HEK293 (cell line): ENCODE measurements around the gene PIP4K2B.

ENCODE experiments used
- CTCF ChIA-PET: fragments of 350-600 bp; formaldehyde crosslinking; extraction: SDS; loops from one replicate; lab custom pipeline; 2021; ENCODE audit warnings: antibody characterized with exemption; lab: Yijun Ruan, JAX
- POLR2A ChIA-PET: fragments of 300-600 bp; formaldehyde crosslinking; extraction: SDS; loops from one replicate; lab custom pipeline; 2020; ENCODE audit warnings: antibody characterized with exemption, inconsistent platforms; lab: Yijun Ruan, JAX
- H3K27ac ChIP-seq: fragments of 200-500 bp; sonication (Bioruptor generic); 2 replicates; pipeline ENCODE4 v1.5.1; 2014; ENCODE audit warnings: low read depth, low read length, control low read depth, inconsistent platforms; ENCODE audit errors: extremely low read depth
- H3K36me3 ChIP-seq, 2 experiments: fragments of 200-500 bp in 1 of 2; sonication (Bioruptor generic) in 1 of 2; 1 replicate in 1 of 2; 2 replicates in 1 of 2; pipeline ENCODE4 v1.5.1; 2014 to 2017; ENCODE audit warnings: inconsistent platforms in 2 of 2, low read length in 2 of 2; ENCODE audit not compliant: control insufficient read depth in 2 of 2, insufficient read depth in 1 of 2
- H3K4me1 ChIP-seq: fragments of 200-500 bp; sonication (Bioruptor generic); 2 replicates; pipeline ENCODE4 v1.5.1; 2014; ENCODE audit warnings: mild to moderate bottlenecking, low read length, inconsistent platforms; ENCODE audit not compliant: control insufficient read depth, insufficient read depth
- H3K4me3 ChIP-seq: 2 replicates; pipeline ENCODE4 v1.5.1; 2011; ENCODE audit warnings: low read depth, mild to moderate bottlenecking, control low read depth, low read length, moderate library complexity
- H3K9me3 ChIP-seq: fragments of 200-500 bp; sonication (Bioruptor generic); 2 replicates; pipeline ENCODE4 v1.5.1; 2014; ENCODE audit warnings: low read depth, low read length, inconsistent platforms; ENCODE audit not compliant: control insufficient read depth, insufficient read depth
- REPIN1 ChIP-seq: fragments of 450-650 bp; formaldehyde crosslinking; IDR thresholded peaks from 2 replicates; pipeline ENCODE4 v1.5.1; 2017; ENCODE audit warnings: missing biosample characterization, missing genetic modification characterization, low read depth
- ZBTB1 ChIP-seq: fragments of 450-650 bp; formaldehyde crosslinking; IDR thresholded peaks from 2 replicates; pipeline ENCODE4 v1.5.1; 2016; ENCODE audit warnings: missing biosample characterization, missing genetic modification characterization
- ZFP69B ChIP-seq: fragments of 450-650 bp; formaldehyde crosslinking; IDR thresholded peaks from 2 replicates; pipeline ENCODE4 v1.5.1; 2016; ENCODE audit warnings: missing biosample characterization, missing genetic modification characterization
- ZNF146 ChIP-seq: fragments of 450-650 bp; formaldehyde crosslinking; IDR thresholded peaks from 2 replicates; pipeline ENCODE4 v1.5.1; 2016; ENCODE audit warnings: missing biosample characterization, missing genetic modification characterization
- ZNF266 ChIP-seq: fragments of 450-650 bp; formaldehyde crosslinking; IDR thresholded peaks from 2 replicates; pipeline ENCODE4 v1.5.1; 2016; ENCODE audit warnings: missing biosample characterization, missing genetic modification characterization, low read depth
- ZNF350 ChIP-seq: fragments of 450-650 bp; formaldehyde crosslinking; IDR thresholded peaks from 2 replicates; pipeline ENCODE4 v1.5.0; 2017; ENCODE audit warnings: missing biosample characterization, mild to moderate bottlenecking, missing genetic modification characterization
- ZNF654 ChIP-seq: fragments of 450-650 bp; formaldehyde crosslinking; IDR thresholded peaks from 2 replicates; pipeline ENCODE4 v1.5.1; 2016; ENCODE audit warnings: low read depth, missing biosample characterization, missing genetic modification characterization
- ZNF658 ChIP-seq: fragments of 450-650 bp; formaldehyde crosslinking; IDR thresholded peaks from 2 replicates; pipeline ENCODE4; 2016; ENCODE audit warnings: missing biosample characterization, missing genetic modification characterization
- ZNF660 ChIP-seq: fragments of 450-650 bp; IDR thresholded peaks from 2 replicates; pipeline ENCODE4 v1.5.1; 2018; ENCODE audit warnings: missing biosample characterization, mild to moderate bottlenecking, missing genetic modification characterization
- ZNF677 ChIP-seq: fragments of 450-650 bp; IDR thresholded peaks from 2 replicates; pipeline ENCODE4 v1.5.0; 2018; ENCODE audit warnings: missing biosample characterization, mild to moderate bottlenecking, missing genetic modification characterization, moderate library complexity
- ZNF776 ChIP-seq: fragments of 450-650 bp; formaldehyde crosslinking; IDR thresholded peaks from 2 replicates; pipeline ENCODE4 v1.5.0; 2017; ENCODE audit warnings: missing biosample characterization, missing genetic modification characterization, borderline replicate concordance
- ZNF837 ChIP-seq: fragments of 450-650 bp; formaldehyde crosslinking; IDR thresholded peaks from 2 replicates; pipeline ENCODE4 v1.5.1; 2016; ENCODE audit warnings: missing biosample characterization, missing genetic modification characterization
- ZNF843 ChIP-seq: fragments of 450-650 bp; formaldehyde crosslinking; IDR thresholded peaks from 2 replicates; pipeline ENCODE4 v1.5.1; 2016; ENCODE audit warnings: missing biosample characterization, missing genetic modification characterization
- TF ChIP-seq, protein P1 (sequence below): fragments of 450-650 bp; formaldehyde crosslinking; conservative IDR thresholded peaks from 2 replicates; pipeline ENCODE4 v1.5.1; 2016; ENCODE audit warnings: low read depth, missing biosample characterization, missing genetic modification characterization
- TF ChIP-seq, protein P2 (sequence below): fragments of 450-650 bp; formaldehyde crosslinking; IDR thresholded peaks from 2 replicates; pipeline ENCODE4 v1.5.1; 2017; ENCODE audit warnings: missing biosample characterization, missing genetic modification characterization
- TF ChIP-seq, protein P3 (sequence below): fragments of 450-650 bp; formaldehyde crosslinking; IDR thresholded peaks from 2 replicates; pipeline ENCODE4 v1.5.1; 2016; ENCODE audit warnings: missing biosample characterization, missing genetic modification characterization
- TF ChIP-seq, protein P4 (sequence below): IDR thresholded peaks from 2 replicates; pipeline ENCODE4 v1.6.1; 2011; ENCODE audit warnings: mild to moderate bottlenecking, low read depth, low read length, borderline replicate concordance
- TF ChIP-seq, protein P5 (sequence below): fragments of 450-650 bp; formaldehyde crosslinking; IDR thresholded peaks from 2 replicates; pipeline ENCODE4 v1.5.1; 2017; ENCODE audit warnings: missing biosample characterization, missing genetic modification characterization

PIP4K2B gene

DNA sequence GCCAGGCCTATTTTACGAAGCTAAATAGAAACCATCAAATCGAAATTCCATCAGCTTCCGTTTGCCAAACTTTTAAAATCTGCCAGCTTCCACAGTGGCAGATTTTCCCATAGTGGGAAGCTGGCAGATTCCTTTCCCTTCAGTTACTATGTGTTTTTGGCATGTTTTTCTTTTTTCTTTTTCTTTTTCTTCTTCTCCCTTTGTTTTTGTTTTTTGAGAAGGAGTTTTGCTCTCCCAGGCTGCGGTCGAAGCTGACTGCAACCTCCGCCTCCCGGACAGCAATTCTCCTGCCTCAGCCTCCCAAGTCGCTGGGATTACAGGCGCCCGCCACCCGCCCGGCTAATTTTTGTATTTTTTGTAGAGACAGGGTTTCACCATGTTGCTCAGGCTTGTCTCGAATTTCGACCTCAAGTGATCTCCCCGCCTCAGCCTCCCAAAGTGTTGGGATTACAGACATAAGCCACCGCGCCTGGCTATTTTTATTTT lies 26.4 kb upstream of the PIP4K2B start (continued):
- TF ChIP-seq, protein P1, sequence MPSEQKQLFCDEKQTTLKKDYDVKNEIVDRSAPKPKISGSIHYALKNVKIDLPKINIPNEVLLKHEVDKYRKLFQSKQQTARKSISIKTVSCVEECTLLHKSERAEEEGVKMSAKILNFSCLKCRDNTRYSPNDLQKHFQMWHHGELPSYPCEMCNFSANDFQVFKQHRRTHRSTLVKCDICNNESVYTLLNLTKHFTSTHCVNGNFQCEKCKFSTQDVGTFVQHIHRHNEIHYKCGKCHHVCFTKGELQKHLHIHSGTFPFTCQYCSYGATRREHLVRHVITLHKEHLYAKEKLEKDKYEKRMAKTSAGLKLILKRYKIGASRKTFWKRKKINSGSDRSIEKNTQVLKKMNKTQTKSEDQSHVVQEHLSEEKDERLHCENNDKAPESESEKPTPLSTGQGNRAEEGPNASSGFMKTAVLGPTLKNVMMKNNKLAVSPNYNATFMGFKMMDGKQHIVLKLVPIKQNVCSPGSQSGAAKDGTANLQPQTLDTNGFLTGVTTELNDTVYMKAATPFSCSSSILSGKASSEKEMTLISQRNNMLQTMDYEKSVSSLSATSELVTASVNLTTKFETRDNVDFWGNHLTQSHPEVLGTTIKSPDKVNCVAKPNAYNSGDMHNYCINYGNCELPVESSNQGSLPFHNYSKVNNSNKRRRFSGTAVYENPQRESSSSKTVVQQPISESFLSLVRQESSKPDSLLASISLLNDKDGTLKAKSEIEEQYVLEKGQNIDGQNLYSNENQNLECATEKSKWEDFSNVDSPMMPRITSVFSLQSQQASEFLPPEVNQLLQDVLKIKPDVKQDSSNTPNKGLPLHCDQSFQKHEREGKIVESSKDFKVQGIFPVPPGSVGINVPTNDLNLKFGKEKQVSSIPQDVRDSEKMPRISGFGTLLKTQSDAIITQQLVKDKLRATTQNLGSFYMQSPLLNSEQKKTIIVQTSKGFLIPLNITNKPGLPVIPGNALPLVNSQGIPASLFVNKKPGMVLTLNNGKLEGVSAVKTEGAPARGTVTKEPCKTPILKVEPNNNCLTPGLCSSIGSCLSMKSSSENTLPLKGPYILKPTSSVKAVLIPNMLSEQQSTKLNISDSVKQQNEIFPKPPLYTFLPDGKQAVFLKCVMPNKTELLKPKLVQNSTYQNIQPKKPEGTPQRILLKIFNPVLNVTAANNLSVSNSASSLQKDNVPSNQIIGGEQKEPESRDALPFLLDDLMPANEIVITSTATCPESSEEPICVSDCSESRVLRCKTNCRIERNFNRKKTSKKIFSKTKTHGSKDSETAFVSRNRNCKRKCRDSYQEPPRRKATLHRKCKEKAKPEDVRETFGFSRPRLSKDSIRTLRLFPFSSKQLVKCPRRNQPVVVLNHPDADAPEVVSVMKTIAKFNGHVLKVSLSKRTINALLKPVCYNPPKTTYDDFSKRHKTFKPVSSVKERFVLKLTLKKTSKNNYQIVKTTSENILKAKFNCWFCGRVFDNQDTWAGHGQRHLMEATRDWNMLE = no peak

DNA sequence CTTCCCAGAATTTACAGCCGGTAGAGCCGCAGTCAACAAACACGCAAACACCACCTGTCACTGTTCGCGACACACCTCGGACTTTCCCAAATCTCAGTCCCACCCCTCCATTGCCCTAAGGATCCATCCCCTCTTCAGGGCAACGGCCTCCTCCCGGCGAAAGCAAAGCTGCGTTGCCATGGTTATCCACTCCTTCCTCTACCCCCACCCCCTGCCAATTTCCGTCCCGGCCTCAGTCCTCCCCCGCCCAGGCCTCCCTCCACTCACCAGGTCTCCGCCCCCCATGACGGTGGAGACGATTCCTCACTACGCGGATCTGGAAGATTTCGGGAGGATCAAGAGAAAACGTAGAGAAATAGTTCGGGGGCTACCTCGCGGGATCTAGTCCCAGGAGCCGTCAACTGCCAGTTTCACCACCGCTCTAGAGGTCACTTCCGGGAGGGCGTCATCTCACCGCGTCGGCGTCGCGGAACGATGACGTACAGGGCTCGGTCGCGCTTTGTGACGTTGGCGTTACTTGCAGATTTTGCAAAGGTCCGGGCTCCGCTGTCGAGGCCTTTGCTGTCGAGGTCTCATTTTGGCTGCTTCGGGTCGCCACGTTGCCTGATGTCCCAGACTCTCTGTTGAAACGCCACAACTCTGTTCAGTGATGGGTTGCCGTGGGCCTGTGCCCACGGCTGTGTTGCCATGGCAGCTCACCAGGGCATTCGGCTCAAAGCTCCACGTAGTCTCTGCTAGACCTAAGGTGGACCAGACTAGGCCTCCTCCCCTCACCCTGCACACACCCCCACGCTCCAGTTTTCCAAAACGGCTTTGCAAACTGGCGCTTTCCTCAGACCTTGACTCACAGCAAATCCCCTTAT lies 25.8 kb upstream of the PIP4K2B start, which contains the start of gene CWC25:
Gene CWC25, minus strand, starts transcription at position 423 of the 863 bp plus-strand sequence. Its CDS starts 138 bp downstream, at position 285.
- peak within 1 kb of the TSS; percentile 80 for H3K4me3 ChIP-seq
- peaks cover 14 to 17% of the 10 kb centered on the region in 2 experiments for H3K36me3 ChIP-seq
- H3K4me1 ChIP-seq = no peaks in the 10 kb centered on the region
- POLR2A ChIA-PET = interaction anchor here (0.6 to 1.9 kb wide), 7 partner anchors 9 to 328 kb away, joined by 3 to 12 read pairs (median 9); partner anchors contain the start of genes LASP1 and RPL23
- H3K9me3 ChIP-seq = no peaks in the 10 kb centered on the region
- CTCF ChIA-PET = interaction anchor here (0.6 to 0.9 kb wide), 3 partner anchors 48 to 328 kb away, joined by 3 to 4 read pairs (median 3); no protein-coding TSS in a partner anchor
- H3K27ac ChIP-seq = peak within 1 kb of the TSS; percentile 94
- no peak for TF ChIP-seq ZNF658 (tag by site-specific recombination)
- no peak for TF ChIP-seq ZNF350
- TF ChIP-seq, protein P2, sequence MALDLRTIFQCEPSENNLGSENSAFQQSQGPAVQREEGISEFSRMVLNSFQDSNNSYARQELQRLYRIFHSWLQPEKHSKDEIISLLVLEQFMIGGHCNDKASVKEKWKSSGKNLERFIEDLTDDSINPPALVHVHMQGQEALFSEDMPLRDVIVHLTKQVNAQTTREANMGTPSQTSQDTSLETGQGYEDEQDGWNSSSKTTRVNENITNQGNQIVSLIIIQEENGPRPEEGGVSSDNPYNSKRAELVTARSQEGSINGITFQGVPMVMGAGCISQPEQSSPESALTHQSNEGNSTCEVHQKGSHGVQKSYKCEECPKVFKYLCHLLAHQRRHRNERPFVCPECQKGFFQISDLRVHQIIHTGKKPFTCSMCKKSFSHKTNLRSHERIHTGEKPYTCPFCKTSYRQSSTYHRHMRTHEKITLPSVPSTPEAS (tag by site-specific recombination) = peak; percentile 57; the same call in 1 of the 2 replicates
- TF ChIP-seq, protein P1 = peak; percentile 80
- TF ChIP-seq ZNF266 (tag by site-specific recombination) = no peak
- peak; percentile 65; the same call in 1 of the 2 replicates for TF ChIP-seq ZFP69B (tag by site-specific recombination)
- no peak for TF ChIP-seq ZBTB1 (tag by site-specific recombination)
- TF ChIP-seq ZNF660 (tag by site-specific recombination) = peak; percentile 91
- TF ChIP-seq, protein P3, sequence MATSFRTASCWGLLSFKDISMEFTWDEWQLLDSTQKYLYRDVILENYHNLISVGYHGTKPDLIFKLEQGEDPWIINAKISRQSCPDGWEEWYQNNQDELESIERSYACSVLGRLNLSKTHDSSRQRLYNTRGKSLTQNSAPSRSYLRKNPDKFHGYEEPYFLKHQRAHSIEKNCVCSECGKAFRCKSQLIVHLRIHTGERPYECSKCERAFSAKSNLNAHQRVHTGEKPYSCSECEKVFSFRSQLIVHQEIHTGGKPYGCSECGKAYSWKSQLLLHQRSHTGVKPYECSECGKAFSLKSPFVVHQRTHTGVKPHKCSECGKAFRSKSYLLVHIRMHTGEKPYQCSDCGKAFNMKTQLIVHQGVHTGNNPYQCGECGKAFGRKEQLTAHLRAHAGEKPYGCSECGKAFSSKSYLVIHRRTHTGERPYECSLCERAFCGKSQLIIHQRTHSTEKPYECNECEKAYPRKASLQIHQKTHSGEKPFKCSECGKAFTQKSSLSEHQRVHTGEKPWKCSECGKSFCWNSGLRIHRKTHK = no peak
- no peak for TF ChIP-seq ZNF677
- TF ChIP-seq ZNF843 = peak; percentile 68
- TF ChIP-seq ZNF776 (tag by site-specific recombination) = no peak
- peak; percentile 26 for TF ChIP-seq ZNF146 (tag by site-specific recombination)
- no peak for TF ChIP-seq REPIN1 (tag by site-specific recombination)
- TF ChIP-seq, protein P4, sequence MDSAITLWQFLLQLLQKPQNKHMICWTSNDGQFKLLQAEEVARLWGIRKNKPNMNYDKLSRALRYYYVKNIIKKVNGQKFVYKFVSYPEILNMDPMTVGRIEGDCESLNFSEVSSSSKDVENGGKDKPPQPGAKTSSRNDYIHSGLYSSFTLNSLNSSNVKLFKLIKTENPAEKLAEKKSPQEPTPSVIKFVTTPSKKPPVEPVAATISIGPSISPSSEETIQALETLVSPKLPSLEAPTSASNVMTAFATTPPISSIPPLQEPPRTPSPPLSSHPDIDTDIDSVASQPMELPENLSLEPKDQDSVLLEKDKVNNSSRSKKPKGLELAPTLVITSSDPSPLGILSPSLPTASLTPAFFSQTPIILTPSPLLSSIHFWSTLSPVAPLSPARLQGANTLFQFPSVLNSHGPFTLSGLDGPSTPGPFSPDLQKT = no peak; the same call in 1 of the 2 replicates
- no peak for TF ChIP-seq ZNF654 (tag by site-specific recombination)
- TF ChIP-seq, protein P5, sequence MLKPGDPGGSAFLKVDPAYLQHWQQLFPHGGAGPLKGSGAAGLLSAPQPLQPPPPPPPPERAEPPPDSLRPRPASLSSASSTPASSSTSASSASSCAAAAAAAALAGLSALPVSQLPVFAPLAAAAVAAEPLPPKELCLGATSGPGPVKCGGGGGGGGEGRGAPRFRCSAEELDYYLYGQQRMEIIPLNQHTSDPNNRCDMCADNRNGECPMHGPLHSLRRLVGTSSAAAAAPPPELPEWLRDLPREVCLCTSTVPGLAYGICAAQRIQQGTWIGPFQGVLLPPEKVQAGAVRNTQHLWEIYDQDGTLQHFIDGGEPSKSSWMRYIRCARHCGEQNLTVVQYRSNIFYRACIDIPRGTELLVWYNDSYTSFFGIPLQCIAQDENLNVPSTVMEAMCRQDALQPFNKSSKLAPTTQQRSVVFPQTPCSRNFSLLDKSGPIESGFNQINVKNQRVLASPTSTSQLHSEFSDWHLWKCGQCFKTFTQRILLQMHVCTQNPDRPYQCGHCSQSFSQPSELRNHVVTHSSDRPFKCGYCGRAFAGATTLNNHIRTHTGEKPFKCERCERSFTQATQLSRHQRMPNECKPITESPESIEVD (tag by site-specific recombination) = no peak
- no peak for TF ChIP-seq ZNF837 (tag by site-specific recombination)
